IMR-90 (cell line): ENCODE measurements around the gene TDRD6. TPM values are rescaled to one million over a fixed set of nuclear protein-coding genes. Genes with fewer than 3 reads are reported as not detected.

Experiments used
- ATAC-seq: fragments of 200-7000 bp; cut with Tn5 transposase; 2 replicates; pipeline ENCODE4 v1.9.1; 2020; ENCODE audit warnings: low read depth, mild to moderate bottlenecking, moderate library complexity
- BruUV-seq: library from RNA; stranded (reverse); fragments of 400-500 nt; replicated peaks from 2 replicates; lab custom pipeline; 2021; lab: Mats Ljungman, UMichigan
- CTCF ChIA-PET: fragments of 300-600 bp; formaldehyde crosslinking; extraction: SDS; loops from one replicate; lab custom pipeline; 2021; ENCODE audit warnings: antibody characterized with exemption; lab: Yijun Ruan, JAX
- POLR2A ChIA-PET: fragments of 300-600 bp; sonication (Branson Sonifier 250); formaldehyde crosslinking; loops from one replicate; lab custom pipeline; 2022; ENCODE audit warnings: antibody characterized with exemption; ENCODE audit not compliant: unreplicated experiment; lab: Charles Lee
- DNase-seq: peaks from one replicate; pipeline ENCODE4 v3.0.0; 2013
- H2AFZ ChIP-seq: replicated peaks from 2 replicates; pipeline ENCODE3; 2013; ENCODE audit warnings: low read length, mild to moderate bottlenecking; ENCODE audit not compliant: poor library complexity
- H2AK5ac ChIP-seq: 2 replicates; pipeline ENCODE4 v1.6.1; 2013; ENCODE audit warnings: low read depth, low read length, inconsistent platforms
- H2AK9ac ChIP-seq: replicated peaks from 2 replicates; pipeline ENCODE3; 2013; ENCODE audit warnings: mild to moderate bottlenecking, low read depth, low read length, moderate library complexity; ENCODE audit not compliant: poor library complexity
- H2BK120ac ChIP-seq: 2 replicates; pipeline ENCODE4 v1.6.1; 2013; ENCODE audit warnings: low read depth, low read length, inconsistent platforms
- H2BK15ac ChIP-seq: 3 replicates; pipeline ENCODE4 v1.6.1; 2013; ENCODE audit warnings: low read depth, low read length, inconsistent platforms
- H2BK20ac ChIP-seq: 2 replicates; pipeline ENCODE4 v1.6.1; 2013; ENCODE audit warnings: low read depth, mild to moderate bottlenecking, inconsistent platforms, low read length, moderate library complexity
- H2BK5ac ChIP-seq: 2 replicates; pipeline ENCODE4 v1.6.1; 2013; ENCODE audit warnings: mild to moderate bottlenecking, low read depth, low read length, inconsistent platforms; ENCODE audit not compliant: poor library complexity, severe bottlenecking
- H3K14ac ChIP-seq: replicated peaks from 2 replicates; pipeline ENCODE4 v1.6.1; 2013; ENCODE audit warnings: low read depth, low read length, inconsistent platforms
- H3K18ac ChIP-seq: 2 replicates; pipeline ENCODE4 v1.6.1; 2013; ENCODE audit warnings: low read depth, low read length, control low read depth
- H3K23ac ChIP-seq: 2 replicates; pipeline ENCODE4 v1.6.1; 2013; ENCODE audit warnings: low read depth, low read length, inconsistent platforms
- H3K27ac ChIP-seq: 2 replicates; pipeline ENCODE4 v1.5.1; 2013; ENCODE audit warnings: mild to moderate bottlenecking, control low read depth, low read length; ENCODE audit not compliant: insufficient read depth
- H3K27me3 ChIP-seq: 2 replicates; pipeline ENCODE4 v1.6.1; 2013; ENCODE audit warnings: low read length; ENCODE audit not compliant: control insufficient read depth, insufficient read depth
- H3K36me3 ChIP-seq: 2 replicates; pipeline ENCODE4 v1.6.1; 2013; ENCODE audit warnings: low read length, mixed read lengths; ENCODE audit not compliant: control insufficient read depth, insufficient read depth
- H3K4ac ChIP-seq: 2 replicates; pipeline ENCODE4 v1.6.1; 2013; ENCODE audit warnings: low read depth, low read length, inconsistent platforms
- H3K4me1 ChIP-seq: 2 replicates; pipeline ENCODE4 v1.6.1; 2013; ENCODE audit warnings: low read length, mixed read lengths; ENCODE audit not compliant: control insufficient read depth, insufficient read depth
- H3K4me2 ChIP-seq: 2 replicates; pipeline ENCODE4 v1.6.1; 2013; ENCODE audit warnings: low read depth, mild to moderate bottlenecking, control low read depth, low read length, moderate library complexity
- H3K4me3 ChIP-seq: 2 replicates; pipeline ENCODE4 v1.5.1; 2013; ENCODE audit warnings: low read depth, mild to moderate bottlenecking, control low read depth, low read length, moderate library complexity; ENCODE audit not compliant: insufficient read depth
- H3K56ac ChIP-seq: 2 replicates; pipeline ENCODE4 v1.6.1; 2013; ENCODE audit warnings: low read length, inconsistent platforms; ENCODE audit not compliant: insufficient read depth; ENCODE audit errors: extremely low read depth
- H3K79me1 ChIP-seq, 2 experiments: 2 replicates each; pipeline ENCODE4 v1.6.1; 2013; ENCODE audit warnings: low read length in 2 of 2, inconsistent platforms in 1 of 2, low read depth in 1 of 2
- H3K9ac ChIP-seq: 2 replicates; pipeline ENCODE4 v1.6.1; 2013; ENCODE audit warnings: low read depth, low read length, control low read depth
- H3K9me1 ChIP-seq: 2 replicates; pipeline ENCODE4 v1.6.1; 2013; ENCODE audit warnings: low read length, inconsistent platforms; ENCODE audit not compliant: insufficient read depth
- H3K9me3 ChIP-seq: 2 replicates; pipeline ENCODE4 v1.6.1; 2013; ENCODE audit warnings: low read length; ENCODE audit not compliant: control insufficient read depth, insufficient read depth
- H4K20me1 ChIP-seq: 2 replicates; pipeline ENCODE4 v1.6.1; 2013; ENCODE audit warnings: low read length, inconsistent platforms; ENCODE audit not compliant: insufficient read depth
- H4K5ac ChIP-seq: 2 replicates; pipeline ENCODE4 v1.6.1; 2013; ENCODE audit warnings: mild to moderate bottlenecking, low read depth, low read length, control low read depth
- H4K8ac ChIP-seq, 2 experiments: 2 replicates each; pipeline ENCODE4 v1.6.1; 2013; ENCODE audit warnings: low read depth in 2 of 2, low read length in 2 of 2, control low read depth in 1 of 2, inconsistent platforms in 1 of 2
- H4K91ac ChIP-seq: 2 replicates; pipeline ENCODE4 v1.6.1; 2013; ENCODE audit warnings: low read depth, low read length, inconsistent platforms; ENCODE audit not compliant: insufficient read depth
- BHLHE40 ChIP-seq: fragments of 150-350 bp; IDR thresholded peaks from 2 replicates; pipeline ENCODE4 v1.6.1; 2016; ENCODE audit warnings: mild to moderate bottlenecking, low read depth, low read length
- CEBPB ChIP-seq: IDR thresholded peaks from 2 replicates; pipeline ENCODE4 v1.6.1; 2012; ENCODE audit warnings: low read depth, low read length, improper control_type of control experiment
- CHD1 ChIP-seq: IDR thresholded peaks from 2 replicates; pipeline ENCODE4 v1.6.1; 2012; ENCODE audit warnings: low read depth, low read length, improper control_type of control experiment
- ELK1 ChIP-seq: fragments of 150-350 bp; IDR thresholded peaks from 2 replicates; pipeline ENCODE4 v1.6.1; 2016; ENCODE audit warnings: low read depth, mild to moderate bottlenecking, low read length, moderate library complexity, borderline replicate concordance
- FOS ChIP-seq: fragments of 150-350 bp; IDR thresholded peaks from 2 replicates; pipeline ENCODE4 v1.6.1; 2016; ENCODE audit warnings: low read depth, low read length
- MAFK ChIP-seq: IDR thresholded peaks from 2 replicates; pipeline ENCODE4 v1.6.1; 2012; ENCODE audit warnings: low read depth, low read length, improper control_type of control experiment
- MAZ ChIP-seq: IDR thresholded peaks from 2 replicates; pipeline ENCODE4 v1.6.1; 2012; ENCODE audit warnings: low read depth, mild to moderate bottlenecking, low read length, improper control_type of control experiment, moderate library complexity, borderline replicate concordance
- MXI1 ChIP-seq: IDR thresholded peaks from 2 replicates; pipeline ENCODE4 v1.6.1; 2012; ENCODE audit warnings: low read depth, mild to moderate bottlenecking, low read length, moderate library complexity, borderline replicate concordance
- NFE2L2 ChIP-seq: fragments of 150-350 bp; IDR thresholded peaks from 2 replicates; pipeline ENCODE4 v1.6.1; 2016; ENCODE audit warnings: low read depth, mild to moderate bottlenecking, low read length
- POLR2A ChIP-seq: IDR thresholded peaks from 2 replicates; pipeline ENCODE4 v1.6.1; 2012; ENCODE audit warnings: mild to moderate bottlenecking, low read depth, low read length
- RAD21 ChIP-seq: IDR thresholded peaks from 2 replicates; pipeline ENCODE4 v1.6.1; 2012; ENCODE audit warnings: low read length, improper control_type of control experiment
- RCOR1 ChIP-seq: IDR thresholded peaks from 2 replicates; pipeline ENCODE4 v1.6.1; 2012; ENCODE audit warnings: mild to moderate bottlenecking, low read length, improper control_type of control experiment; ENCODE audit not compliant: insufficient replicate concordance
- RFX5 ChIP-seq: IDR thresholded peaks from 2 replicates; pipeline ENCODE4 v1.8.0; 2012; ENCODE audit warnings: low read depth, mild to moderate bottlenecking, low read length, moderate library complexity
- SMC3 ChIP-seq: fragments of 150-350 bp; IDR thresholded peaks from 2 replicates; pipeline ENCODE4 v1.6.1; 2016; ENCODE audit warnings: low read depth, mild to moderate bottlenecking, antibody characterized with exemption, low read length, moderate library complexity
- WGBS, 2 experiments: methylation state at CpG; one replicate each; pipeline versions ENCODE4 v1.1.5 to v1.1.7; 2013; ENCODE audit warnings: missing lambda C conversion rate in 2 of 2; ENCODE audit not compliant: insufficient read length in 1 of 2; ENCODE audit errors: extremely low coverage in 2 of 2; 5-methylcytosine and 5-hydroxymethylcytosine counted together
- dilution Hi-C: fragments of 300-500 bp; cut with HindIII; formaldehyde crosslinking; loops from one replicate; pipeline ENCODE4 v1.14.3; 2018; ENCODE audit warnings: low sequenced_read_pairs; ENCODE audit not compliant: unreplicated experiment
- in situ Hi-C: fragments of 300-500 bp; cut with MboI; formaldehyde crosslinking; loops from 3 replicates; pipeline ENCODE4 v1.14.3; 2019; ENCODE audit warnings: low sequenced_read_pairs, inconsistent platforms, mixed read lengths
- intact Hi-C: fragments of 100-400 bp; cut with micrococcal nuclease; formaldehyde crosslinking; loops from 2 replicates; pipeline ENCODE4 v1.10.0; 2022
- polyA plus RNA-seq, 3 experiments: library from polyadenylated mRNA; depleted of rRNA; stranded (reverse); fragments of >200 nt; gene quantifications; 2 replicates each; pipeline ENCODE4 v1.2.3, GENCODE V29; 2012; ENCODE audit warnings: low replicate concordance in 1 of 3
- total RNA-seq: library from RNA; depleted of rRNA; stranded (reverse); fragments of >200 nt; gene quantifications from 2 replicates; pipeline ENCODE4 v1.2.3, GENCODE V29; 2012
- TF ChIP-seq, protein P1 (sequence below): fragments of 150-350 bp; IDR thresholded peaks from 2 replicates; pipeline ENCODE4 v1.6.1; 2017; ENCODE audit warnings: mild to moderate bottlenecking, antibody characterized with exemption, low read length, low read depth
- TF ChIP-seq, protein P2 (sequence below): conservative IDR thresholded peaks from 2 replicates; pipeline ENCODE4 v1.5.1; 2012; ENCODE audit warnings: mild to moderate bottlenecking, low read depth, low read length, improper control_type of control experiment

The TDRD6 gene
- total and polyA plus RNA-seq, 2 of the 4 experiments (the other 2 are of a cell fraction) = not detected

DNA sequence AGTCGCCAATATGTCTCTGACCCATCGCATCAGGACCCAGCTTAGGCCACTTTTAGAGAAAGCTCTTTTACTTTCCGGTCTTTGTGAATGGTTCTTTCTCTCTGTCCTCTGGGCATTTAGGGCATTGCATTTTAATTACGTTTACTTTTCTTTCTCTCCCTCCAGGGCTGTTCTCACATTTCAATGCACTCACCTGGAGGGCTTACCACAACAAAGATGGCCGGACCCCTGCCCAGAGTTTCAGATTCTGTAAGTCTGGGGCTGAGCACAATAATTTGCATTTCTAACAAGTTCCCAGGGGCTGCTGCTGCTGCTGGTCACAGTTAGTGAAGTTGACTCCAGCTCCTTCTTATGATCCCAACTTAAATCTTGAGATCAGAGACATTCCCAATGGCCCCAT, 62.0 kb downstream of the TDRD6 start:
- Histone ChIP-seq H3K14ac (no peak overlapping the region), H3K18ac (no peak overlapping the region), H3K9me3 (no peaks in the 10 kb centered on the region), H3K4ac (no peak overlapping the region), H3K79me1 (no peaks in the 10 kb centered on the region), H3K9me1 (no peaks in the 10 kb centered on the region), H3K27ac (no peak overlapping the region), H2BK20ac (no peak overlapping the region), H3K36me3 (no peaks in the 10 kb centered on the region), H3K4me3 (no peak overlapping the region), H3K56ac (no peak overlapping the region), H2BK120ac (no peak overlapping the region), H3K23ac (no peak overlapping the region), H3K4me2 (no peak overlapping the region), H4K91ac (no peak overlapping the region), H4K8ac (no peak overlapping the region), H3K4me1 (no peaks in the 10 kb centered on the region), H2AK9ac (no peak overlapping the region), H2BK5ac (no peak overlapping the region), H3K9ac (no peak overlapping the region), H2AFZ (no peak overlapping the region), H4K20me1 (no peaks in the 10 kb centered on the region), H2BK15ac (no peak overlapping the region), H3K27me3 (no peaks in the 10 kb centered on the region), H4K5ac (no peak overlapping the region), H2AK5ac (no peak overlapping the region)
- ChIA-PET CTCF (no interaction called here), POLR2A (no interaction called here)
- DNase-seq (no peak), ATAC-seq (no peak)
- 83% methylated on average over 1 of the region's 5 CpGs; no CpG with 5 or more reads in 1 of the 2 experiments for WGBS, 2 experiments
- BruUV-seq = no TSS peak
- intact Hi-C loops = no loop called here
- dilution Hi-C loops = no loop called here
- TF ChIP-seq MAFK (no peak), MXI1 (no peak), SMC3 (no peak), CHD1 (no peak), RCOR1 (no peak), RAD21 (no peak), CEBPB (no peak), POLR2A (no peak), FOS (no peak), BHLHE40 (no peak), ELK1 (no peak), RFX5 (no peak), NFE2L2 (no peak), MAZ (no peak)
- TF ChIP-seq, protein P1, sequence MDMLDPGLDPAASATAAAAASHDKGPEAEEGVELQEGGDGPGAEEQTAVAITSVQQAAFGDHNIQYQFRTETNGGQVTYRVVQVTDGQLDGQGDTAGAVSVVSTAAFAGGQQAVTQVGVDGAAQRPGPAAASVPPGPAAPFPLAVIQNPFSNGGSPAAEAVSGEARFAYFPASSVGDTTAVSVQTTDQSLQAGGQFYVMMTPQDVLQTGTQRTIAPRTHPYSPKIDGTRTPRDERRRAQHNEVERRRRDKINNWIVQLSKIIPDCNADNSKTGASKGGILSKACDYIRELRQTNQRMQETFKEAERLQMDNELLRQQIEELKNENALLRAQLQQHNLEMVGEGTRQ = no peak
- TF ChIP-seq, protein P2, sequence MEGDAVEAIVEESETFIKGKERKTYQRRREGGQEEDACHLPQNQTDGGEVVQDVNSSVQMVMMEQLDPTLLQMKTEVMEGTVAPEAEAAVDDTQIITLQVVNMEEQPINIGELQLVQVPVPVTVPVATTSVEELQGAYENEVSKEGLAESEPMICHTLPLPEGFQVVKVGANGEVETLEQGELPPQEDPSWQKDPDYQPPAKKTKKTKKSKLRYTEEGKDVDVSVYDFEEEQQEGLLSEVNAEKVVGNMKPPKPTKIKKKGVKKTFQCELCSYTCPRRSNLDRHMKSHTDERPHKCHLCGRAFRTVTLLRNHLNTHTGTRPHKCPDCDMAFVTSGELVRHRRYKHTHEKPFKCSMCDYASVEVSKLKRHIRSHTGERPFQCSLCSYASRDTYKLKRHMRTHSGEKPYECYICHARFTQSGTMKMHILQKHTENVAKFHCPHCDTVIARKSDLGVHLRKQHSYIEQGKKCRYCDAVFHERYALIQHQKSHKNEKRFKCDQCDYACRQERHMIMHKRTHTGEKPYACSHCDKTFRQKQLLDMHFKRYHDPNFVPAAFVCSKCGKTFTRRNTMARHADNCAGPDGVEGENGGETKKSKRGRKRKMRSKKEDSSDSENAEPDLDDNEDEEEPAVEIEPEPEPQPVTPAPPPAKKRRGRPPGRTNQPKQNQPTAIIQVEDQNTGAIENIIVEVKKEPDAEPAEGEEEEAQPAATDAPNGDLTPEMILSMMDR = no peak
- in situ Hi-C loops = no loop called here
